IMR-90 (cell line): Measurements from ENCODE around the gene OSBPL2. TPM values are rescaled to one million over a fixed set of nuclear protein-coding genes. Genes with fewer than 3 reads are reported as not detected.

Experiments
- ATAC-seq: fragments of 200-7000 bp; cut with Tn5 transposase; 2 replicates; pipeline ENCODE4 v1.9.1; 2020; ENCODE audit warnings: low read depth, mild to moderate bottlenecking, moderate library complexity
- BruUV-seq: library from RNA; stranded (reverse); fragments of 400-500 nt; replicated peaks from 2 replicates; lab custom pipeline; 2021; lab: Mats Ljungman, UMichigan
- CTCF ChIA-PET: fragments of 300-600 bp; formaldehyde crosslinking; extraction: SDS; loops from one replicate; lab custom pipeline; 2021; ENCODE audit warnings: antibody characterized with exemption; lab: Yijun Ruan, JAX
- POLR2A ChIA-PET: fragments of 300-600 bp; sonication (Branson Sonifier 250); formaldehyde crosslinking; loops from one replicate; lab custom pipeline; 2022; ENCODE audit warnings: antibody characterized with exemption; ENCODE audit not compliant: unreplicated experiment; lab: Charles Lee
- DNase-seq: peaks from one replicate; pipeline ENCODE4 v3.0.0; 2013
- H2AFZ ChIP-seq: replicated peaks from 2 replicates; pipeline ENCODE3; 2013; ENCODE audit warnings: low read length, mild to moderate bottlenecking; ENCODE audit not compliant: poor library complexity
- H2AK5ac ChIP-seq: 2 replicates; pipeline ENCODE4 v1.6.1; 2013; ENCODE audit warnings: low read depth, low read length, inconsistent platforms
- H2AK9ac ChIP-seq: replicated peaks from 2 replicates; pipeline ENCODE3; 2013; ENCODE audit warnings: mild to moderate bottlenecking, low read depth, low read length, moderate library complexity; ENCODE audit not compliant: poor library complexity
- H2BK120ac ChIP-seq: 2 replicates; pipeline ENCODE4 v1.6.1; 2013; ENCODE audit warnings: low read depth, low read length, inconsistent platforms
- H2BK15ac ChIP-seq: 3 replicates; pipeline ENCODE4 v1.6.1; 2013; ENCODE audit warnings: low read depth, low read length, inconsistent platforms
- H2BK20ac ChIP-seq: 2 replicates; pipeline ENCODE4 v1.6.1; 2013; ENCODE audit warnings: low read depth, mild to moderate bottlenecking, inconsistent platforms, low read length, moderate library complexity
- H2BK5ac ChIP-seq: 2 replicates; pipeline ENCODE4 v1.6.1; 2013; ENCODE audit warnings: mild to moderate bottlenecking, low read depth, low read length, inconsistent platforms; ENCODE audit not compliant: poor library complexity, severe bottlenecking
- H3K14ac ChIP-seq: replicated peaks from 2 replicates; pipeline ENCODE4 v1.6.1; 2013; ENCODE audit warnings: low read depth, low read length, inconsistent platforms
- H3K18ac ChIP-seq: 2 replicates; pipeline ENCODE4 v1.6.1; 2013; ENCODE audit warnings: low read depth, low read length, control low read depth
- H3K23ac ChIP-seq: 2 replicates; pipeline ENCODE4 v1.6.1; 2013; ENCODE audit warnings: low read depth, low read length, inconsistent platforms
- H3K27ac ChIP-seq: 2 replicates; pipeline ENCODE4 v1.5.1; 2013; ENCODE audit warnings: mild to moderate bottlenecking, control low read depth, low read length; ENCODE audit not compliant: insufficient read depth
- H3K27me3 ChIP-seq: 2 replicates; pipeline ENCODE4 v1.6.1; 2013; ENCODE audit warnings: low read length; ENCODE audit not compliant: control insufficient read depth, insufficient read depth
- H3K36me3 ChIP-seq: 2 replicates; pipeline ENCODE4 v1.6.1; 2013; ENCODE audit warnings: low read length, mixed read lengths; ENCODE audit not compliant: control insufficient read depth, insufficient read depth
- H3K4ac ChIP-seq: 2 replicates; pipeline ENCODE4 v1.6.1; 2013; ENCODE audit warnings: low read depth, low read length, inconsistent platforms
- H3K4me1 ChIP-seq: 2 replicates; pipeline ENCODE4 v1.6.1; 2013; ENCODE audit warnings: low read length, mixed read lengths; ENCODE audit not compliant: control insufficient read depth, insufficient read depth
- H3K4me2 ChIP-seq: 2 replicates; pipeline ENCODE4 v1.6.1; 2013; ENCODE audit warnings: low read depth, mild to moderate bottlenecking, control low read depth, low read length, moderate library complexity
- H3K4me3 ChIP-seq: 2 replicates; pipeline ENCODE4 v1.5.1; 2013; ENCODE audit warnings: low read depth, mild to moderate bottlenecking, control low read depth, low read length, moderate library complexity; ENCODE audit not compliant: insufficient read depth
- H3K56ac ChIP-seq: 2 replicates; pipeline ENCODE4 v1.6.1; 2013; ENCODE audit warnings: low read length, inconsistent platforms; ENCODE audit not compliant: insufficient read depth; ENCODE audit errors: extremely low read depth
- H3K79me1 ChIP-seq, 2 experiments: 2 replicates each; pipeline ENCODE4 v1.6.1; 2013; ENCODE audit warnings: low read length in 2 of 2, inconsistent platforms in 1 of 2, low read depth in 1 of 2
- H3K9ac ChIP-seq: 2 replicates; pipeline ENCODE4 v1.6.1; 2013; ENCODE audit warnings: low read depth, low read length, control low read depth
- H3K9me1 ChIP-seq: 2 replicates; pipeline ENCODE4 v1.6.1; 2013; ENCODE audit warnings: low read length, inconsistent platforms; ENCODE audit not compliant: insufficient read depth
- H3K9me3 ChIP-seq: 2 replicates; pipeline ENCODE4 v1.6.1; 2013; ENCODE audit warnings: low read length; ENCODE audit not compliant: control insufficient read depth, insufficient read depth
- H4K20me1 ChIP-seq: 2 replicates; pipeline ENCODE4 v1.6.1; 2013; ENCODE audit warnings: low read length, inconsistent platforms; ENCODE audit not compliant: insufficient read depth
- H4K5ac ChIP-seq: 2 replicates; pipeline ENCODE4 v1.6.1; 2013; ENCODE audit warnings: mild to moderate bottlenecking, low read depth, low read length, control low read depth
- H4K8ac ChIP-seq, 2 experiments: 2 replicates each; pipeline ENCODE4 v1.6.1; 2013; ENCODE audit warnings: low read depth in 2 of 2, low read length in 2 of 2, control low read depth in 1 of 2, inconsistent platforms in 1 of 2
- H4K91ac ChIP-seq: 2 replicates; pipeline ENCODE4 v1.6.1; 2013; ENCODE audit warnings: low read depth, low read length, inconsistent platforms; ENCODE audit not compliant: insufficient read depth
- WGBS, 2 experiments: methylation state at CpG; one replicate each; pipeline versions ENCODE4 v1.1.5 to v1.1.7; 2013; ENCODE audit warnings: missing lambda C conversion rate in 2 of 2; ENCODE audit not compliant: insufficient read length in 1 of 2; ENCODE audit errors: extremely low coverage in 2 of 2; 5-methylcytosine and 5-hydroxymethylcytosine counted together
- dilution Hi-C: fragments of 300-500 bp; cut with HindIII; formaldehyde crosslinking; loops from one replicate; pipeline ENCODE4 v1.14.3; 2018; ENCODE audit warnings: low sequenced_read_pairs; ENCODE audit not compliant: unreplicated experiment
- in situ Hi-C: fragments of 300-500 bp; cut with MboI; formaldehyde crosslinking; loops from 3 replicates; pipeline ENCODE4 v1.14.3; 2019; ENCODE audit warnings: low sequenced_read_pairs, inconsistent platforms, mixed read lengths
- intact Hi-C: fragments of 100-400 bp; cut with micrococcal nuclease; formaldehyde crosslinking; loops from 2 replicates; pipeline ENCODE4 v1.10.0; 2022
- polyA plus RNA-seq, 3 experiments: library from polyadenylated mRNA; depleted of rRNA; stranded (reverse); fragments of >200 nt; gene quantifications; 2 replicates each; pipeline ENCODE4 v1.2.3, GENCODE V29; 2012; ENCODE audit warnings: low replicate concordance in 1 of 3
- total RNA-seq: library from RNA; depleted of rRNA; stranded (reverse); fragments of >200 nt; gene quantifications from 2 replicates; pipeline ENCODE4 v1.2.3, GENCODE V29; 2012
- TF ChIP-seq, protein P1 (sequence below): fragments of 150-350 bp; IDR thresholded peaks from 2 replicates; pipeline ENCODE4 v1.6.1; 2017; ENCODE audit warnings: mild to moderate bottlenecking, antibody characterized with exemption, low read length, low read depth

OSBPL2 gene
- total and polyA plus RNA-seq, 2 of the 4 experiments (the other 2 are of a cell fraction): 19.3 to 27.6 TPM

DNA sequence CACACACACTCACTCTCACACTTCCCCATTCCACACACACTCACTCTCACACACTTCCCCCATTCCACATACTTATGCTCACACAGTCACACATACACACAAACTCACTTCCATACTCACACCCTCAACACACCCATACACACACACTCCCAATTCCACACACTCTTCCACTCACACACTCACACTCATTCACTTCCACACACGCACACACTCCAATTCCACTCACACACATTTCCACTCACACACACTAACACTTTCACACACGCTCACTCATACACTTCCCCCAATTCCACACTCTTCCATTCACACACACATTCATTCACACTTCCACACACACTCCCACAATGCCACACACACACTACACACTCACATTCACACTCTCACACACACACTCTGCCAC is 8.0 kb upstream of the OSBPL2 start:
- DNase-seq (no peak), ATAC-seq (no peak)
- no peak overlapping the region for H2AK5ac ChIP-seq
- dilution Hi-C loops: no loop called here
- H3K4me3 ChIP-seq: no peak overlapping the region
- intact Hi-C loops: no loop called here
- H3K4me2 ChIP-seq: no peak overlapping the region
- BruUV-seq: no TSS peak
- no peaks in the 10 kb centered on the region for H3K79me1 ChIP-seq
- no peaks in the 10 kb centered on the region for H3K9me1 ChIP-seq
- H3K9me3 ChIP-seq: peaks cover 4% of the 10 kb centered on the region
- no peak overlapping the region for H3K18ac ChIP-seq
- peaks cover 4% of the 10 kb centered on the region; the same call in 1 of the 2 replicates for H4K20me1 ChIP-seq
- H3K56ac ChIP-seq: no peak overlapping the region
- no peak overlapping the region for H3K23ac ChIP-seq
- WGBS, 2 experiments: 72 to 95% methylated on average over 2 of the region's 2 CpGs
- no peak overlapping the region for H4K8ac ChIP-seq
- no peak overlapping the region for H2BK120ac ChIP-seq
- in situ Hi-C loops: no loop called here
- no peaks in the 10 kb centered on the region for H3K4me1 ChIP-seq
- CTCF ChIA-PET: no interaction called here
- H3K27ac ChIP-seq: no peak overlapping the region
- H3K27me3 ChIP-seq: peaks cover 50% of the 10 kb centered on the region
- no peak overlapping the region for H4K5ac ChIP-seq
- H2AFZ ChIP-seq: peak overlapping the region; percentile 5
- H3K4ac ChIP-seq: no peak overlapping the region
- H4K91ac ChIP-seq: no peak overlapping the region
- H3K36me3 ChIP-seq: no peaks in the 10 kb centered on the region
- TF ChIP-seq, protein P1, sequence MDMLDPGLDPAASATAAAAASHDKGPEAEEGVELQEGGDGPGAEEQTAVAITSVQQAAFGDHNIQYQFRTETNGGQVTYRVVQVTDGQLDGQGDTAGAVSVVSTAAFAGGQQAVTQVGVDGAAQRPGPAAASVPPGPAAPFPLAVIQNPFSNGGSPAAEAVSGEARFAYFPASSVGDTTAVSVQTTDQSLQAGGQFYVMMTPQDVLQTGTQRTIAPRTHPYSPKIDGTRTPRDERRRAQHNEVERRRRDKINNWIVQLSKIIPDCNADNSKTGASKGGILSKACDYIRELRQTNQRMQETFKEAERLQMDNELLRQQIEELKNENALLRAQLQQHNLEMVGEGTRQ: no peak
- no peak overlapping the region for H3K9ac ChIP-seq
- no peak overlapping the region for H2AK9ac ChIP-seq
- no peak overlapping the region for H3K14ac ChIP-seq
- peak overlapping the region; percentile 60 for H2BK5ac ChIP-seq
- POLR2A ChIA-PET: no interaction called here
- H2BK20ac ChIP-seq: no peak overlapping the region
- H2BK15ac ChIP-seq: no peak overlapping the region
